Right lobe of liver (tissue), 4 donors: Measurements from ENCODE around the gene FAM120C.

Source experiments
- CTCF ChIP-seq, 4 donors: fragments of 200-600 bp in 3 of 4; fragments of 450-650 bp in 1 of 4; IDR thresholded peaks; one replicate each; pipeline versions ENCODE4 v1.5.1 to v1.8.0; 2016 to 2022; ENCODE audit warnings: antibody characterized with exemption in 4 of 4, mild to moderate bottlenecking in 2 of 4
- POLR2A ChIP-seq: fragments of 450-650 bp; IDR thresholded peaks from one replicate; pipeline ENCODE4 v1.6.1; 2017; ENCODE audit warnings: antibody characterized with exemption, mild to moderate bottlenecking
- donor health status: DM: no; HTN: no; CAD: no.
- donor health status: DM: no; HTN: no; CAD: no.
- donor health status: DM: no; HTN: yes; CAD: no.

DNA sequence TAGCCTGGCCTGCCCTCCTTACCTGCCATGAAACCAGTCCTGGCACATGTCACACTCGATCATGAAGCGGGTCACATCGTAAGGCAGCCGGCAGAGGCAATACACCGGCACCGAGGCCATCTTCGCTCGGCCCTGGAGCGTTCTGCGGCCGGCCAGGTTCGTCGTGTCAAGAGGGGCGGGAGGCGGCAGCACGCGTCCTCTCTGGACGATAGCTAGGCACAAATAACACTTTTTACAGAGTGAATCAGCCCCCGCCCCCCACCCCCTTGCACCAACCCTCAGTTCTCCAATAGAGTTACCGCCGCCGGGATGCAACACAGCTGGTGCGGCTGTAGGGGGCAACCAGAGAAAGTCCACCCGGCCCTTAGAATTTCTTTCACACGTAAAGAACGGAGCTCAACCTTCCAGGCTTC, 140.4 kb downstream of the FAM120C start:
- peak in 1 of 4 donors; percentile 9 for TF ChIP-seq CTCF (IDR thresholded peaks at IDR 0.05)
- TF ChIP-seq POLR2A: no peak
